Psoas muscle (tissue), 8 donors: ENCODE data around the gene FXN. TPM values are rescaled to one million over a fixed set of nuclear protein-coding genes. Genes with fewer than 3 reads are reported as not detected.
A peak's percentile ranks its signal among the peaks of the same experiment; 100 is the strongest.

Source experiments
- ATAC-seq, 4 donors: fragments of 200-7000 bp; cut with Tn5 transposase; one replicate each; pipeline ENCODE4 v1.9.1; 2020; ENCODE audit warnings: moderate library complexity in 3 of 4, mild to moderate bottlenecking in 2 of 4
- DNase-seq, 2 donors: peaks; one replicate each; pipeline ENCODE4 v3.0.0-alpha.2; 2020
- H3K27ac ChIP-seq: fragments of 200-600 bp; one replicate; pipeline ENCODE4 v1.8.0; 2022
- H3K27me3 ChIP-seq, 3 donors: fragments of 200-600 bp in 1 of 3; one replicate each; pipeline versions ENCODE4 v1.6.1 to v1.8.0; 2013 to 2022; ENCODE audit warnings: low read length in 2 of 3, mild to moderate bottlenecking in 2 of 3, moderate library complexity in 1 of 3; ENCODE audit not compliant: insufficient read depth in 3 of 3
- H3K36me3 ChIP-seq, 2 donors: fragments of 200-600 bp in 1 of 2; one replicate each; pipeline versions ENCODE4 v1.6.1 to v1.8.0; 2013 to 2022; ENCODE audit warnings: low read depth in 1 of 2, mild to moderate bottlenecking in 1 of 2, moderate library complexity in 1 of 2; ENCODE audit not compliant: insufficient read depth in 1 of 2
- H3K4me1 ChIP-seq: fragments of 200-600 bp; one replicate; pipeline ENCODE4 v1.8.0; 2022
- H3K4me3 ChIP-seq: fragments of 200-600 bp; one replicate; pipeline ENCODE4 v1.8.0; 2022; ENCODE audit warnings: mild to moderate bottlenecking
- H3K9me3 ChIP-seq: fragments of 200-600 bp; one replicate; pipeline ENCODE4 v1.8.0; 2022
- WGBS, 3 donors: extraction: QIAGEN DNeasy Blood & Tissue Kit; methylation state at CpG; one replicate each; pipeline versions ENCODE4 v1.1.6 to v1.1.7; 2013; 5-methylcytosine and 5-hydroxymethylcytosine counted together
- intact Hi-C, 2 donors: fragments of 100-400 bp; cut with DNase I; formaldehyde crosslinking; loops; one replicate each; pipeline versions ENCODE4 v1.11.0 to v1.14.2; 2022
- polyA plus RNA-seq, 3 donors: library from polyadenylated mRNA; stranded (reverse); fragments of 200-250 nt; gene quantifications; one replicate each; pipeline ENCODE4 v1.2.3, GENCODE V29; 2013
- total RNA-seq, 4 donors: library from RNA; stranded (reverse); fragmentation: NEBNext Ultra II Directional in 2 of 4; extraction: Animal tissue kit (Norgen Biotek cat#: 25700) in 2 of 4; gene quantifications; one replicate each; pipeline versions ENCODE4 v1.2.1 to v1.2.4, GENCODE V29; 2021 to 2023
- TF ChIP-seq, protein P1 (sequence below): fragments of 200-600 bp; IDR thresholded peaks from one replicate; pipeline ENCODE4 v1.8.0; 2022; ENCODE audit warnings: antibody characterized with exemption
- donor health status: healthy with polysubstance abuse.
- donor health status: DM: no; HTN: no; CAD: no; lungs with moderate emphysema.
- donor health status: Bipolar disorder and iron deficiency.
- donor health status: healthy.
- donor health status: DM: yes; HTN: yes; CAD: no.
- donor health status: DM: no; HTN: no; CAD: no.
- donor health status: DM: no; HTN: no; CAD: no.
- donor health status: DM: yes; HTN: yes; CAD: no.

Gene FXN
- total and polyA plus RNA-seq, 7 donors = 10.4 to 25.0 (median 19.0) TPM

DNA sequence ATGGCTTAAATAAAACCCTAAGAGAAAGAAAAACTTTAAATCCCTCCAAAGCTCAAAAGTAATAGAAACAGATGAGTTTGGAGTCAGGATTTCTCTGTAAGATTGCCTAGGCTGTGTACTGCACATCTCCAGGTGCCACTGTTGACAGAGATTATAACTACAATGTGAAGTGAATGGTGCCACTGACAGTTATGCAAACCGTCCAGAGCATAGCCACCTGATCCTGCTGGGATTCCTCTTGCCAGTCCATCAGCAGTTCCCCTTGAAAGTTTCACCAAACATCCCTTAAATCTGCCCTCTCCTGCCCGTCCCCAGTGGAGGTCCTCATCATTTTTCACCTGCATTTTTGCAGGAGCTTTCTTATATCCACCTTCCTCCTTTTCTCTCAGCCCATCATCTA lies 42.5 kb downstream of the FXN start:
- H3K36me3 ChIP-seq = peaks cover 0 to 9% of the 10 kb centered on the region in 2 donors
- TF ChIP-seq, protein P1, sequence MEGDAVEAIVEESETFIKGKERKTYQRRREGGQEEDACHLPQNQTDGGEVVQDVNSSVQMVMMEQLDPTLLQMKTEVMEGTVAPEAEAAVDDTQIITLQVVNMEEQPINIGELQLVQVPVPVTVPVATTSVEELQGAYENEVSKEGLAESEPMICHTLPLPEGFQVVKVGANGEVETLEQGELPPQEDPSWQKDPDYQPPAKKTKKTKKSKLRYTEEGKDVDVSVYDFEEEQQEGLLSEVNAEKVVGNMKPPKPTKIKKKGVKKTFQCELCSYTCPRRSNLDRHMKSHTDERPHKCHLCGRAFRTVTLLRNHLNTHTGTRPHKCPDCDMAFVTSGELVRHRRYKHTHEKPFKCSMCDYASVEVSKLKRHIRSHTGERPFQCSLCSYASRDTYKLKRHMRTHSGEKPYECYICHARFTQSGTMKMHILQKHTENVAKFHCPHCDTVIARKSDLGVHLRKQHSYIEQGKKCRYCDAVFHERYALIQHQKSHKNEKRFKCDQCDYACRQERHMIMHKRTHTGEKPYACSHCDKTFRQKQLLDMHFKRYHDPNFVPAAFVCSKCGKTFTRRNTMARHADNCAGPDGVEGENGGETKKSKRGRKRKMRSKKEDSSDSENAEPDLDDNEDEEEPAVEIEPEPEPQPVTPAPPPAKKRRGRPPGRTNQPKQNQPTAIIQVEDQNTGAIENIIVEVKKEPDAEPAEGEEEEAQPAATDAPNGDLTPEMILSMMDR = no peak
- H3K9me3 ChIP-seq = no peaks in the 10 kb centered on the region
- no peaks in the 10 kb centered on the region for H3K27me3 ChIP-seq
- H3K4me3 ChIP-seq = no peak overlapping the region
- ATAC-seq = peak in 1 of 4 donors; percentile 37
- 19 to 23% (median 20%) methylated on average over 2 of the region's 2 CpGs for WGBS, 3 donors
- DNase-seq = no peak
- H3K27ac ChIP-seq = no peak overlapping the region
- H3K4me1 ChIP-seq = no peaks in the 10 kb centered on the region
- intact Hi-C loops = no loop called here

DNA sequence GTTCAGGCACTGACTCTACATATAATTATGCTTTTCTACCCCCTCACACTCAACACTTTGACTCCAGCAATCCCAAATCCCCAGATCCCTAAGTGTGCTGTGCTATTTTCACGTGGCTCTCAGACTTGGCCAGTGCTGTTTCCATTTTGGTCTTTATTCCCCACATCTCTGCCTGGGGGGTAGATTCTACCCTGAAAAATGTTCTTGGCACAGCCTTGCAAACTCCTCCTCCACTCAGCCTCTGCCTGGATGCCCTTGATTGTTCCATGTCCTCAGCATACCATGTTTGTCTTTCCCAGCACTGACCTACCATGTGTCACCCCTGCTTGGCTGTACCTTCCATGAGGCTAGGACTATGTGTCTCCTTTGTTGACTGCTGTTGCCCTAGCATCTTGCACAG lies 43.0 kb downstream of the FXN start:
- no peaks in the 10 kb centered on the region for H3K27me3 ChIP-seq
- intact Hi-C loops = no loop called here
- WGBS, 3 donors = 0 to 5% (median 0%) methylated on average over 1 of the region's 1 CpG
- no peak for DNase-seq
- no peak overlapping the region for H3K27ac ChIP-seq
- H3K9me3 ChIP-seq = no peaks in the 10 kb centered on the region
- no peak overlapping the region for H3K4me3 ChIP-seq
- peak in 3 of 4 donors; percentile 46 to 83 (median 78) for ATAC-seq
- no peaks in the 10 kb centered on the region for H3K4me1 ChIP-seq
- TF ChIP-seq, protein P1 = no peak
- H3K36me3 ChIP-seq = peaks cover 0 to 4% of the 10 kb centered on the region in 2 donors

DNA sequence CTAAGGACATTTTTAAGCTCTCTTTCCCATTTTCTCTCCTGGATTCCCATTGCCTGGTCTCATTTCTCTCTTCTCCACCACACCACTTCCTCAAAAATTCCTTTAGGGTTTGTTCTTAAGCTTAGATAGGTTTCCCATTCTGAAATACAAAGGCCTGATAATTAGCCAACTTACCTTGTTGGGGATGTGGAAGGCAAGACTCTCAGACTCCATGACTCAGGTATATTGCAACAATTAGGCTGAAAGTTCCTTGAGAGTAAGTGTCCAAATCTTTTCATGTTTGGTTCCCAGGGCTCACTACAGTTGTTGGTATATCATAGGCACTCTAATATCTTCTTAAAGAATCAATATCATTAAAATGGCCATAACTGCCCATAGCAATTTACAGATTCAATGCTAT lies 43.6 kb downstream of the FXN start:
- Histone ChIP-seq H3K27ac (no peak overlapping the region), H3K27me3 (no peaks in the 10 kb centered on the region), H3K4me3 (no peak overlapping the region), H3K9me3 (no peaks in the 10 kb centered on the region), H3K4me1 (no peaks in the 10 kb centered on the region), H3K36me3 (peaks cover 0 to 3% of the 10 kb centered on the region in 2 donors)
- TF ChIP-seq, protein P1 = no peak
- no peak for ATAC-seq
- DNase-seq = no peak
- intact Hi-C loops = no loop called here

DNA sequence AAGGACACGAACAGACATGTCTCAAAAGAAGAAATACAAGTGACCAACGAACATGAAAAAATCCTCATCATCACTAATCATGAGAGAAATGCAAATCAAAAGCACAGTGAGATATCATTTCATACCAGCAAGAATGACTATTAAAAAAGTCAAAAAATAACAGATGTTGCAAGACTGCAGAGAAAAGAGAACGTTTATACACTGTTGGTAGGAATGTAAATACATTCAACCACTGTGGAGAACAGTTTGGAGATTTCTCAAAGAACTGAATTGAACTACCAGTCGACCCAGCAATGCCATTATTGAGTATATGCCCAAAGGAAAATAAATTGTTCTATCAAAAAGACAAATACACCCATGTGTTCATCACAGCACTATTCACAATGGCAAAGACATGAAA lies 45.7 kb downstream of the FXN start:
- intact Hi-C loops = no loop called here
- Histone ChIP-seq H3K4me3 (no peak overlapping the region), H3K27me3 (no peaks in the 10 kb centered on the region), H3K27ac (no peak overlapping the region), H3K9me3 (no peaks in the 10 kb centered on the region), H3K36me3 (no peaks in the 10 kb centered on the region), H3K4me1 (no peaks in the 10 kb centered on the region)
- no peak for ATAC-seq
- TF ChIP-seq, protein P1 = no peak
- 87 to 95% (median 94%) methylated on average over 4 of the region's 4 CpGs for WGBS, 3 donors
- no peak for DNase-seq

DNA sequence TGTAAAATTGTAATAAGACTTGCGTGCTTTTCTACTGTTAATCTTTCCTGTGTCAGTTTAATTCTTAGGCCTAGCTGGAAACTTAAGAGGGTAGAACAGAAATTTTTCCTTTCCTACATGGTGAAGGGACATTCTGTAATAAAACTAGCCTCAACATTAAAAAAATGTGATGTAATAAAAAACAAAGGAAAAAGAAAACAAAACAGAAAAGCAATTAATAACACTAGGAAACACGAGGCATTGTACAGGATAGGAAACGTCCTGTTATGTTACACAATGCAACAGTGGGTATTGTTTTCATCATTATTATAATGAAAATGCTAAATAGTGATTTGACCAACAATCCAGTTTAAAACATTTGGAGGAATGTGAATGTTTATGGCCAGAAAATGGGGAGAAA lies 47.8 kb downstream of the FXN start:
- intact Hi-C loops = no loop called here
- WGBS, 3 donors = 73 to 80% (median 74%) methylated on average over 3 of the region's 3 CpGs
- H3K4me1 ChIP-seq = no peaks in the 10 kb centered on the region
- H3K27me3 ChIP-seq = no peaks in the 10 kb centered on the region
- no peak overlapping the region for H3K27ac ChIP-seq
- TF ChIP-seq, protein P1 = no peak
- ATAC-seq (no peak), DNase-seq (no peak)
- no peaks in the 10 kb centered on the region for H3K9me3 ChIP-seq
- no peak overlapping the region for H3K4me3 ChIP-seq
- H3K36me3 ChIP-seq = no peaks in the 10 kb centered on the region
